GM19351 (cell line): ENCODE results near the gene TCP11.

Experiments used
- ATAC-seq: cut with Tn5 transposase; IDR thresholded peaks from one replicate; pipeline ENCODE4 v1.9.1; 2021; ENCODE audit warnings: mild to moderate bottlenecking, moderate library complexity; ENCODE audit not compliant: unreplicated experiment

TCP11 gene

GRCh38 chr6:35141007-35141655 is at the start of gene TCP11:
TCP11 (minus strand) TSS chr6:35141339; CDS start chr6:35140870, 469 bp downstream.
- no peak for ATAC-seq

GRCh38 chr6:35190306-35190705 is 49.2 kb upstream of the TCP11 start:
- ATAC-seq: no peak

- no peak for ATAC-seq
Observed at GRCh38 chr6:35188886-35189285, 47.7 kb upstream of the TCP11 start.

DNA sequence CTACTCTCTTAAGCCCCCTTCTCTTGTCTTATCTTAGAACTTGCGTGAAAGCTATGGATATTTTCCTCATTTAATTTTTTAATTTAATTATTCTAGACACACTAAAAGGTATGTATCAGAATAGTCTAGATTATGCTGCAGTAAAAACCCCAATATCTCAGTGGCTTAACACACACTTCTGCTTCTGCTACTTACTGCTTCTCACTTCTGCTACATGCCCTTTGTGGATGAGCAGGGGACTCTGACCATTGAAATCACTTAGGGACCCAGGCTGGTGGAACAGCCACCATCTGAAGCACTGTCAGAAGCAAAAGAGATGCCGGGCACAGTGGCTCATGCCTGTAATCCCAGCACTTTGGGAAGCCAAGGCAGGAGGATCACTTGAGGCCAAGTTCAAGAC is 45.4 kb upstream of the TCP11 start:
- no peak for ATAC-seq

DNA sequence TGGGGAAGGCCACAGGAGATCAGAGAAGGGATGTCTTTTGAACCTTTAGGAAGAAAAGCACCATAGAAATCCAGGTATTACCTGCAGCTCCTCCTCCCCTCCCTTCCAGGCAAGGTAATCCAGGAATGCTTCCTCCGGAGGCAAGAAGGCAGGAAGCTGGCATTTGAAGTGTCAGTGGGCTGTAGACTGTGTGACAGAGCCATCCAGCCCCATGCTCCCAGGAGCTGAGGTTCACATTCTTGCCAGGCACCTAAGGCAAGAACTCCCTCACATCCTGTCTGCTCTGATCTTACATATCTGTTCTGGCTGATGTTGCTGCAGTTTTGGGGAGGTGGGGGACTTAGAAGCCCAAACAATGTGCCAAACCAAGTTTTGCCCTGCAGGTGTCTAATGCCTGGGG is 44.8 kb upstream of the TCP11 start:
- no peak for ATAC-seq

- ATAC-seq: no peak
Observed at GRCh38 chr6:35185302-35185681, 44.2 kb upstream of the TCP11 start.

DNA sequence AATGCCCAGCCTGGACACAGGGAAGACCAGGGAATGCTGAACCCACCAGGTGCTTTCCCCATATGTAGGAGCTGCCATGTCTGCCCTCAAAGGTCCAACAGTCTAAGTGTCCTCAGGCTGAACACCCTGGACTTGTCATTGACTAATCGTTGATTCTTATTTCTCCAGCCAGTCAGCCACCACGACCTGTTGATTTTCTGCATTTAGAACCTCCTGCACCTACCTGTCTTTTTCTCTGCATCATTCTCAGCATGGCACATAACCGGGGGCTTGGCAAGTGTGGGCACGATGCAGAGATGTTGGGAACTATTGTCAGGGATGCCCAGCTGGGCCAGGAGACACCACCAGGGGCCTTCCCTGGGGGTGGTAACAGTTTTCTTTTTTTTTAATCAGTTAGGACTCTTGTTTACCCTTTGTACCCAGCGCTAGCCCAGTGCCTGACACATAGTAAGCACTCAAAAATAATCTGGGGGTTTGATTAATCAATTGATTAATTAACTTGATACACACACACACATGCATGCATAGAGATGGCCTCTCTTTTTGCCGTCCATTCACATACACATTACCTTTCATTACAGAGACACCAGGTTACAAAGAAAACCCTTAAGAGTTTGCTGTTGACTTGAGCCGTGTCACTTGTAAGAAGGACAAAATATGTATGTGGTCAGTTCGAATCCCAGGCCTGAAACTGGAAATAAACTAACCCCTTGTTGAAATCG is 43.6 kb upstream of the TCP11 start:
- no peak for ATAC-seq

GRCh38 chr6:35183935-35184334 is 42.8 kb upstream of the TCP11 start:
- ATAC-seq: no peak

DNA sequence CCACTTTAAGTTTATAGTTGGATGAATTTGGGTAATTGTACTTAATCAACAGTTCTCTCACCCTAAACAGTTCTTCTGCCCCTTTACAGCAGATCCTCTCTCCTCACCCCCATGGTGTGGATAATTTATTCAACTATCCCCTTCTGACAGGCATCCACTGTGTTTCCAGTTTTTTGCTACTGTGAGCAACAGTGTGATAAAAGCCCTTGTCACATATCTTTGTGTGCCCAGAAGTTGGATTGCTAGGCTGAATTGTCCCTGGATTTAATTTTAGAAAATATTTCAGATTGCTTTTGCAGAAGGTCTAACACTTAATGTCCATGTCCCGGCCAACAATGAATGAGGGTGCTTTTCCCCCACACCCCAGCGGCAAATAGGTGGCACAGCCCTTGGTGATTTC is 42.1 kb upstream of the TCP11 start:
- no peak for ATAC-seq

DNA sequence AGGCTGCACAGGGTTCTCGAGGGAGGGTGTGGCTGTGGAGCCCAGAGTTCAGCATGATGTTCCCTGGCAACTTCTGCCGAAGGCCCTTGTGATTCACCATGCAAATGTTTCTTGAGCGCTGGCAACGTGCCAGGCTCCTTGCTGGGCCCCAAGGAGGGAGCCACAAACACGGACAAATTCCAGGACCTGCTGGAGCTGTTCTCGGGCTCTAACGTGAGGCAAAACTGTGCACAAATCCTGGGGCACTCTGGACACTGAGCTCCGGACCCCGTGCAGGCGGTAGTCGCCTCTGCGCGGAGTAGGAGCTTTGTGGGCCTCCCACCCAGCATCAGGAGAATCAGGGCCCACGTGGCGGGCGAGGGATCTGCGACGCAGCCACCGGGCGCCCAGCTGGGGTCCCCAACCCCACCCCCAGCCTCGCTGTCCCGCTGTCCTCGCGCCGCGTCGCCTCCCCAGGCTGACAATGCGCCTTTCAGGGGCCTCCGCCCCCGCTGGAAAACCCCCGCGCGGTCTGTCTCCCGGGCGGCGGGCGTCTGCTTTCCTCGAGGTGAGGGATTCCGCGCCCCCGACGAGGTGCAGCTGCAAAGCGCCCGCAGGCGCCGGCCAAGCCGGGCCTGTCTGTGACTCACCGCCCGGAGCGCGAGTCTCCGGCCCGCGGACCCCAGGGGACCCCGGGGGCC is 40.9 kb upstream of the TCP11 start:
- ATAC-seq: no peak

GRCh38 chr6:35181308-35181932 is 40.3 kb upstream of the TCP11 start:
- no peak for ATAC-seq

DNA sequence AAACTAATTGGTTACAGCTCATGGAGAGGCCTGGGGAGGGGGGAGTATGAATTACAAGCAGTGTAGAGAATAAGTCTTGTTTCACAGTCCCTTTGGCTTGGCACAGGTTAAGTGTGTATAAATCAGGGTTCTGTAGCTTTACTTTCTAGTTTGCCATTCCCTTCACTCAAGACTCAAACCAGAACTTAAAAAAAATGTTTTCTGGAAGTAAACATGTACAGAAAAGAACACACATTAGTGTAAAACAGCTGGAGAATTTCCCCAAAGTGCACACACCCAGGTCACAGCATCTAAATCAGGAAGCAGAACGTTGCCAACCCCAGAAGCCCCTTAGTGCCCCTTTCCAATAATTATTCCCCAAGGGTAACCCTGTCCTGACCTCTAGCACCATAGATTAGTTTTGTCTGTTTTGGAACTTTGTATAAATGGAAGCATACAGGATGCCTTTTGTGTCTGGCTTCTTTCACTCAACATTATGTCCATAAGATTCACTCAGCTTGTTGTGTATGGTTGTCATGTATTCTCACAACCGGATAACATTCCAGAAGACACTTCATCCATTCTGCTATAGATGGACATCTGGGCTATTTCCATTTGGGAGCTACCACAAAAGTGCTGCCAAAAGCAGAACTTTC is 38.9 kb upstream of the TCP11 start:
- no peak for ATAC-seq

GRCh38 chr6:35178932-35179832 is 38.0 kb upstream of the TCP11 start:
- ATAC-seq: no peak

DNA sequence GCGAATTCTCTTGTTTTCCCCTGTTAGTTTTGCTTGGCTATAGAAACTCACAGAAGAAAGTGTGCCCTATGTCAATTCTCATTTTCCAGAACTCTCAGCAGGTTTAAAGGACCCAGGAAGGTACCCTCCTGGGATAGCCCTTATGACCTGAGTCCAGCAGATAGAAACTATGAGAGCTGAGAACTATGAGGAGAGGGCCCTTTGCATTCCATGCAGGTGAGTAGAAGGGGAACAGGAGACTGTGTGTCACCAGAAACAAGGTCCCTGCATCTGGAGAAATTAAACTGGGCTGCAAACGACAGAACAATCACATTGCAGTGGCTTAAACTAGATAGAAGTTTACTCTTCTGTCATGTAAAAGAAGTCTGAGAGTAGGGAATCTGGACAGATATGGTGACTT is 36.9 kb upstream of the TCP11 start:
- no peak for ATAC-seq

- no peak for ATAC-seq
Observed at GRCh38 chr6:35177596-35177995, 36.5 kb upstream of the TCP11 start.

- ATAC-seq: no peak
Observed at GRCh38 chr6:35177157-35177556, 36.0 kb upstream of the TCP11 start.

DNA sequence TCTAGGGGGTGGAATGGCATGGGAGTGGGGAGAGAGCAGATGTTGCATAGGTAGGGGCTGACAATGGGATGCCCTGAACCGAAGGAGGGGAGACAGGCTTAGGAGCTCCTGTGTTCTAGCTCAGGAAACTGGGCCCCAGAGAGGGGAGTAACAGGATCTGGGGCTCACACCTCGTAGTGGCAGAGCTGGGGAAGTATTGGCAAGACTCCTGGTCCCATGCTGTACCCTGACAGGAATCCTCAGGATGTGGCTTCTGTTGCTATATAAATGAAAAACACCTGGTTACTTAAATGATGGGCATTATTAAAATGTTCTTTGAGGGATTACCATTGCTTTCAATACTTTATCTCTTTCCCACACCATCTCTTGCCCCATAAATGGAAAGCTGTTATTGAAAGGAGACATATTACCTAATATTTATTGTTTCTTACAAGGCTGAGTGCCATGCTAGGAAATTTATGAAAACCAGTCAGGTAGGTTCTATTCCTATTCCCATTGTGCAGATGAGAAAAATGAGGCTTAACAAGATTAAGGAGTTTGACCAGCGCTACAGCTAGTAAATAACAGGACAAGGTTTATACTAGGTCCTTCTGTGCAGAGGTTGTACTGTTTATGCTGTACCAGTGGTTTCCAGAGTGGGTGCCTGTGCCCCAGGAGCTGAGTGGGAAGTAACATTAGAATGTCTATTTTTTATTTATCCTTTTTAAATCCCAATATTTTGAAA is 35.3 kb upstream of the TCP11 start:
- no peak for ATAC-seq

GRCh38 chr6:35174501-35174900 is 33.4 kb upstream of the TCP11 start:
- ATAC-seq: no peak

- ATAC-seq: no peak
Observed at GRCh38 chr6:35174088-35174434, 32.9 kb upstream of the TCP11 start.
